ENCODE results near the gene BPIFB2. TPM values are rescaled to one million over a fixed set of nuclear protein-coding genes. Genes with fewer than 3 reads are reported as not detected.

Gene BPIFB2
- total RNA-seq, 2 donors from 2014 or later, result not detected

GRCh38 chr20:33026779-33027759 lies 19.6 kb downstream of the BPIFB2 start:
- H3K27ac Mint-ChIP-seq, result no peak overlapping the region
- ATAC-seq (replicated peaks in 1 of 2), result no peak
- no peaks in the 10 kb centered on the region for H3K27me3 Mint-ChIP-seq (ENCODE audit: low read depth)
- H3K36me3 Mint-ChIP-seq (ENCODE audit: insufficient read depth in 2 of 2), result no peaks in the 10 kb centered on the region
- no peaks in the 10 kb centered on the region for H3K4me1 Mint-ChIP-seq (ENCODE audit: low read depth)
- no peak overlapping the region for H3K4me3 Mint-ChIP-seq
- H3K9me3 Mint-ChIP-seq, result no peaks in the 10 kb centered on the region
- no peak for DNase-seq

GRCh38 chr20:33027769-33028751 lies 20.6 kb downstream of the BPIFB2 start:
- no peak for DNase-seq
- Mint-ChIP-seq H3K4me1 (ENCODE audit: low read depth) (no peaks in the 10 kb centered on the region), H3K27ac (no peak overlapping the region), H3K4me3 (no peak overlapping the region), H3K27me3 (ENCODE audit: low read depth) (no peaks in the 10 kb centered on the region), H3K36me3 (ENCODE audit: insufficient read depth in 2 of 2) (no peaks in the 10 kb centered on the region), H3K9me3 (peaks cover 0 to under 1% of the 10 kb centered on the region in 2 donors)
- no peak for ATAC-seq (replicated peaks in 1 of 2)

- H3K27ac Mint-ChIP-seq, result no peak overlapping the region
- peaks cover 0 to 4% of the 10 kb centered on the region in 2 donors for H3K9me3 Mint-ChIP-seq
- H3K27me3 Mint-ChIP-seq (ENCODE audit: low read depth), result no peaks in the 10 kb centered on the region
- no peak overlapping the region for H3K4me3 Mint-ChIP-seq
- no peaks in the 10 kb centered on the region for H3K4me1 Mint-ChIP-seq (ENCODE audit: low read depth)
- DNase-seq (no peak), ATAC-seq (replicated peaks in 1 of 2) (no peak)
- no peaks in the 10 kb centered on the region for H3K36me3 Mint-ChIP-seq (ENCODE audit: insufficient read depth in 2 of 2)
These were observed 21.4 kb downstream of the BPIFB2 start for GRCh38 chr20:33028875-33029274.

DNA sequence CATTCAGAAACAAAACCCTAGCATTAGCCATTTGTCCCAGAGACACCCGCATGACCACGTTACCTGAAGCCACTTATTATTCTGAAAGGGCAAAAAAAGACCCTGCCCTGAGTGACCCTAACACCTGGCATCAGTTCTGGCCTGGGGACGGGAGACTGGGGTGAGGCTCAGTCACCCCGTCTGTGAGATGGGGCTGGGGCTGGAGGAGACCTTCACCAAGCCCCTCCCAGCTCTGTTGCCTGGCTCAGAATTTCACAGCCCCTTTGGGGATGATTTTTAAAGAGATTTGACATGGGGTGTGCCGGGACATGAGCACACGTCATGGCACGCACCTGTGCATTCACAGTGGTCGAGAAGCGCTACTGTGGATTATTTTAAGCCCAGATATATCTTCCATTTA lies 22.6 kb downstream of the BPIFB2 start:
- Mint-ChIP-seq H3K4me3 (no peak overlapping the region), H3K9me3 (peaks cover 0 to 4% of the 10 kb centered on the region in 2 donors), H3K4me1 (ENCODE audit: low read depth) (no peaks in the 10 kb centered on the region), H3K36me3 (ENCODE audit: insufficient read depth in 2 of 2) (no peaks in the 10 kb centered on the region), H3K27ac (no peak overlapping the region), H3K27me3 (ENCODE audit: low read depth) (no peaks in the 10 kb centered on the region)
- ATAC-seq (replicated peaks in 1 of 2) (no peak), DNase-seq (no peak)

GRCh38 chr20:33030569-33030968 lies 23.1 kb downstream of the BPIFB2 start:
- DNase-seq (no peak), ATAC-seq (replicated peaks in 1 of 2) (no peak)
- Mint-ChIP-seq H3K36me3 (ENCODE audit: insufficient read depth in 2 of 2) (no peaks in the 10 kb centered on the region), H3K9me3 (peaks cover 0 to 4% of the 10 kb centered on the region in 2 donors), H3K4me1 (ENCODE audit: low read depth) (no peaks in the 10 kb centered on the region), H3K27ac (no peak overlapping the region), H3K4me3 (no peak overlapping the region), H3K27me3 (ENCODE audit: low read depth) (no peaks in the 10 kb centered on the region)

GRCh38 chr20:33031531-33031930 lies 24.0 kb downstream of the BPIFB2 start, which contains the start of gene BPIFB6:
Gene BPIFB6 (plus strand): TSS chr20:33031648. CDS start chr20:33031648, 0 bp downstream.
- H3K9me3 Mint-ChIP-seq, result peaks cover 0 to 4% of the 10 kb centered on the region in 2 donors
- H3K4me3 Mint-ChIP-seq, result no peak within 1 kb of the TSS
- no peak for DNase-seq
- H3K36me3 Mint-ChIP-seq (ENCODE audit: insufficient read depth in 2 of 2), result no peaks in the 10 kb centered on the region
- H3K4me1 Mint-ChIP-seq (ENCODE audit: low read depth), result no peaks in the 10 kb centered on the region
- H3K27ac Mint-ChIP-seq, result no peak within 1 kb of the TSS
- ATAC-seq (replicated peaks in 1 of 2), result no peak
- H3K27me3 Mint-ChIP-seq (ENCODE audit: low read depth), result no peaks in the 10 kb centered on the region

DNA sequence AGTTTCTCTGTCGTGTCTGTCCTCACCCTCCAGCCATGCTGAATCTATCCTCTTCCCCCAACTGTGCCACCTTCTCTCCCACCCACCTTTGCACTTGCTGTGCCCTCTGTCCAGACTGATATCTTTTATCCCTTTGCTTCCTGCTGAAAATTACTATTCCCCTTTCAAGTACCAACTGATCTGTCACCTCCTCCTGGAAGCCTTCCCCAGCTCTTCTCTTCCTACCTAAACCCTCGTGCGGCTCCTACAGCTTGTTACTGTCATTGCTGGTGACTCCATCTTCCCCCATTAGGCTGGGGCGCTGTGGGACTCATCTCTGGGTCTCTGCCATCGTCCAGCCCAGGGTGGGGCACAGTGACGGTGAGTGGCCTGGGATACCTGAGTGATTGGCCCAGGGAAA lies 25.1 kb downstream of the BPIFB2 start:
- Mint-ChIP-seq H3K27me3 (ENCODE audit: low read depth) (no peaks in the 10 kb centered on the region), H3K27ac (no peak overlapping the region), H3K36me3 (ENCODE audit: insufficient read depth in 2 of 2) (no peaks in the 10 kb centered on the region), H3K4me3 (no peak overlapping the region), H3K4me1 (ENCODE audit: low read depth) (no peaks in the 10 kb centered on the region), H3K9me3 (peaks cover 0 to 4% of the 10 kb centered on the region in 2 donors)
- no peak for DNase-seq
- no peak for ATAC-seq (replicated peaks in 1 of 2)

DNA sequence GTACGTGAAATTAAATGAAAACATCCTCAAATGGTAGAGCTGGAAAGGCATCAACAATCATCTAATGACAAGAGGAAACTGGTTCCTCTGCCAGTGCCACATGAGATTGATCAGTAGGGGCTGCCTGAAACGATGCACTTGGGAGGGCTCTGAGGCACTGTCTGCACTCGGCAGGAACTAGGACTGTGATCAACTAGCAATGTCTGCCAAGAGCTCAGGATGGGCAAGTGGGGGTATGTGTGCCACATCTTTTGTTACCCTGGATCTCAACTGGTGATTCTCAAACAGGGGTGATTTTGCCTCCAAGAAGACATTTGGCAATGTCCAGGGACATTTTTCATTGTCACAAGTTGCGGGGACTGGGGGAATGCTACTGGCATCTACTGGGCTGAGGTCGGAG lies 25.9 kb downstream of the BPIFB2 start:
- H3K27ac Mint-ChIP-seq, result no peak overlapping the region
- no peaks in the 10 kb centered on the region for H3K36me3 Mint-ChIP-seq (ENCODE audit: insufficient read depth in 2 of 2)
- ATAC-seq (replicated peaks in 1 of 2) (no peak), DNase-seq (no peak)
- H3K9me3 Mint-ChIP-seq, result peaks cover 5 to 9% of the 10 kb centered on the region in 2 donors
- no peak overlapping the region for H3K4me3 Mint-ChIP-seq
- no peaks in the 10 kb centered on the region for H3K27me3 Mint-ChIP-seq (ENCODE audit: low read depth)
- no peaks in the 10 kb centered on the region for H3K4me1 Mint-ChIP-seq (ENCODE audit: low read depth)

GRCh38 chr20:33034115-33034514 lies 26.6 kb downstream of the BPIFB2 start:
- ATAC-seq (replicated peaks in 1 of 2), result no peak
- H3K36me3 Mint-ChIP-seq (ENCODE audit: insufficient read depth in 2 of 2), result no peaks in the 10 kb centered on the region
- no peak for DNase-seq
- H3K9me3 Mint-ChIP-seq, result peaks cover 5 to 11% of the 10 kb centered on the region in 2 donors
- no peaks in the 10 kb centered on the region for H3K4me1 Mint-ChIP-seq (ENCODE audit: low read depth)
- H3K27me3 Mint-ChIP-seq (ENCODE audit: low read depth), result no peaks in the 10 kb centered on the region
- no peak overlapping the region for H3K4me3 Mint-ChIP-seq
- no peak overlapping the region for H3K27ac Mint-ChIP-seq

DNA sequence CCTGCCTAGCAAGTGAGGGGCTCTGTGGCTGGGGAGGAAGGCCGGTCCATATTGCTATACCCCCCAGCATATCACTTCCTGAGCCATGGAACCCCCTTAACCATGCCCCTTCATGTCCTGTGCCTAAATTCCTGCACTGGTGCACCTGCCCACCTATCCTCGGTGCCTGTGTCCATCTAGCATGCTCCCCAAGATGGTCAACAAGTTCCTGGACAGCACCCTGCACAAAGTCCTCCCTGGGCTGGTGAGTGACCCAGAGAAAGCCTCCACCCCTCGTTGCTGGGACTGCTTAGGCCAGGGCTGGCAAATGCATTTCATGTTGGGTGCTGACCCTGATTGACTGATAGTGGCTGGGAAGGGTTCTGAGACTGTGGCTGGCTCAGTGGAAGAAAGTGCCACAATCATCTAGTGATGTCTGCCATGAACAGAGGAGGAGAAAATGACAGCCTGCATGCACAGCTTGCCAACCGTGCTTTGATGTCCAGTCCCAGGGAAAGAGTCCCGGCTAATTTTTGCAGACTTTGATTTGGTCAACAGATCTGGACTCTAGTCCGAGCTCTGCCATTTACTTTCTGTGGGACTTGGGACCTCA lies 27.5 kb downstream of the BPIFB2 start:
- DNase-seq (no peak), ATAC-seq (replicated peaks in 1 of 2) (no peak)
- no peak overlapping the region for H3K4me3 Mint-ChIP-seq
- H3K4me1 Mint-ChIP-seq (ENCODE audit: low read depth), result no peaks in the 10 kb centered on the region
- H3K27me3 Mint-ChIP-seq (ENCODE audit: low read depth), result no peaks in the 10 kb centered on the region
- H3K9me3 Mint-ChIP-seq, result peaks cover 5 to 11% of the 10 kb centered on the region in 2 donors
- H3K27ac Mint-ChIP-seq, result no peak overlapping the region
- H3K36me3 Mint-ChIP-seq (ENCODE audit: insufficient read depth in 2 of 2), result no peaks in the 10 kb centered on the region

- DNase-seq (no peak), ATAC-seq (replicated peaks in 1 of 2) (no peak)
- Mint-ChIP-seq H3K9me3 (peaks cover 5 to 11% of the 10 kb centered on the region in 2 donors), H3K4me1 (ENCODE audit: low read depth) (no peaks in the 10 kb centered on the region), H3K27ac (no peak overlapping the region), H3K36me3 (ENCODE audit: insufficient read depth in 2 of 2) (no peaks in the 10 kb centered on the region), H3K27me3 (ENCODE audit: low read depth) (no peaks in the 10 kb centered on the region), H3K4me3 (no peak overlapping the region)
These were observed 30.0 kb downstream of the BPIFB2 start for GRCh38 chr20:33037456-33037855.

DNA sequence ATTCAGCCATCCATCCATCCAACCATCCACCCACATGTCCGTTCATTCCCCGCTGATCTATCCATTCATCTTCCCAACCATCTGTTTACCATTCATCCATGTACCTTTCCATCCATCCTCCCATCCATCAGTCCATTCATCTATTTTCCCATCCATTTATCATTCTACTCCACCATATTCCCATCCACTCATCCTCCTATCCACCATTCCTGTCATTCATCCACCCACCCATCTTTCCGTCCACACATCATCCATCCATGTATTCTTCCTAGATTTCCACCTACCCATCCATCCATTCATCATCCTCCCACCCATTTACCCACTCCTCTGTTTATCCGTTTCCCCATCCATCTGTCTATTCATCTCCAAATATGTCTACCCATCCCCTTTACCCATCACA lies 30.7 kb downstream of the BPIFB2 start:
- H3K27me3 Mint-ChIP-seq (ENCODE audit: low read depth), result no peaks in the 10 kb centered on the region
- H3K4me3 Mint-ChIP-seq, result no peak overlapping the region
- no peaks in the 10 kb centered on the region for H3K4me1 Mint-ChIP-seq (ENCODE audit: low read depth)
- no peak for ATAC-seq (replicated peaks in 1 of 2)
- DNase-seq, result no peak
- no peak overlapping the region for H3K27ac Mint-ChIP-seq
- H3K9me3 Mint-ChIP-seq, result peaks cover 5 to 10% of the 10 kb centered on the region in 2 donors
- no peaks in the 10 kb centered on the region for H3K36me3 Mint-ChIP-seq (ENCODE audit: insufficient read depth in 2 of 2)

Measured in activated T-cell treated with anti-CD3 and anti-CD28 coated beads, Interleukin-2, amount 50 U/mL, for 72 hours (primary cell).